Activated naive CD4-positive, alpha-beta T cell treated with anti-CD3 and anti-CD28 coated beads, Interleukin-2, amount 50 U/mL, for 24 hours (primary cell): ENCODE results near the gene FMC1.
"Not testable (repeated sequence)": the region's sequence is repeated elsewhere in the genome, so short reads cannot be mapped to it uniquely, and the experiment has no call there.

ENCODE experiments used
- H3K27ac Mint-ChIP-seq: one replicate; pipeline ENCODE4 v1.8.0; 2021; ENCODE audit warnings: mild to moderate bottlenecking, mixed read lengths
- H3K27me3 Mint-ChIP-seq: one replicate; pipeline ENCODE4 v1.8.0; 2021; ENCODE audit warnings: mixed read lengths
- H3K36me3 Mint-ChIP-seq: one replicate; pipeline ENCODE4 v1.8.0; 2021; ENCODE audit warnings: mixed read lengths
- H3K4me1 Mint-ChIP-seq: one replicate; pipeline ENCODE4 v1.8.0; 2021; ENCODE audit warnings: mixed read lengths
- H3K4me3 Mint-ChIP-seq: one replicate; pipeline ENCODE4 v1.8.0; 2021; ENCODE audit warnings: mild to moderate bottlenecking, mixed read lengths
- H3K9me3 Mint-ChIP-seq: one replicate; pipeline ENCODE4 v1.8.0; 2021; ENCODE audit warnings: mixed read lengths

The FMC1 gene, protein sequence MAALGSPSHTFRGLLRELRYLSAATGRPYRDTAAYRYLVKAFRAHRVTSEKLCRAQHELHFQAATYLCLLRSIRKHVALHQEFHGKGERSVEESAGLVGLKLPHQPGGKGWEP

DNA sequence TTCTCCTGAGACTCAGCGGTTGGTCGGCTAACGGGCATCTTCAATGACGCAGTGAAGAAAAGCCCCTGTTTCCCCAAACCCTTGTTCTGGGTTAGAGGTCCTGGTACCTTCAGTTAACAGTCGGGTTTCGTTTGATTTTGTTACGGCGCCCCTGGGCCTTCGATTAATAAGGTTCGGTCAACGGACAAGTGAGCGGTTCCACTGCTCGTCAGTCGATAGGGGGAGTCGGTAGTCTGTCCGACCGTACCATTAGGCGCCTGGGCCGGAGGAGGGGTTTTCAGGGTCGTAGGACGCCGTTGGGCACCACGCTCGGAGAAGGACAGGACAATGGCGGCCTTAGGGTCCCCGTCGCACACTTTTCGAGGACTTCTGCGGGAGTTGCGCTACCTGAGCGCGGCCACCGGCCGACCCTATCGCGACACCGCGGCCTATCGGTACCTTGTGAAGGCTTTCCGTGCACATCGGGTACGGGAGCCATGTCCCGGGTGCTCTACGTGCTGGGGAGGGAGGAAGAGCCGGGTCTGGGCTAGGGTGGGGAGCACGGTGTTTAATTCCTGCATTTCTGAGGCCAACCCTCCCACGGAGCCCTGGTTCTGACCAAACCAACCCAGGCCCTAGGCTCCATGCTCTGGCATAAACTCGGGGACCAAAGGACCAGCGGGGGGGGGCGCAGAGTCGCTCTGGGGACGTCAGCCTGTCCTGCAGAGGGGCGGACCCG lies at the start of gene FMC1:
Gene FMC1 (plus strand): TSS at position 280 of the 718 bp plus-strand sequence. CDS start 48 bp downstream, at position 328.
- Mint-ChIP-seq H3K4me3 (peak within 1 kb of the TSS; percentile 98), H3K27me3 (peaks cover 1% of the 10 kb centered on the region), H3K27ac (peak within 1 kb of the TSS; percentile 100), H3K4me1 (peaks cover 40% of the 10 kb centered on the region), H3K36me3 (peaks cover 6% of the 10 kb centered on the region), H3K9me3 (peaks cover 5% of the 10 kb centered on the region)

DNA sequence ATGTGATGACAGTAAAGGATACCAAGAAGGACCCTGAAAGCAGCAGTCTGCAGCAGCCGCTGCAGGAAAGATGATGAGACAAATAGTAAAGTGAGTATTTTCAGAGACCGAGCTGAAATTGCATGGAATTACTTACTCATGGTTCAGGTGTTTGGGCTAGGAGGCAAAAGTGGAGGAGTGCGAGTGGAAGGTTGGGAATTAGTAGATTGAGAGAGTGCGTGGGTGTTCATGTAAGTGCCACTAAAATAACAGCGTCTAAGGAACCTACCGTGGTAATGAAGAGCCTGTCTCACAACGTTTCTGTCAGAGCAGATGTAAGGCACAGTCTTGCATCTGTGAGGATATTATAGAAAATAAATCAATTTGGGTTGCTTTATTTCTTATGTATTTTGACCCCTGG lies 48.3 kb upstream of the FMC1 start:
- Mint-ChIP-seq H3K27ac (no peak overlapping the region), H3K4me1 (no peaks in the 10 kb centered on the region), H3K9me3 (no peaks in the 10 kb centered on the region), H3K4me3 (no peak overlapping the region), H3K27me3 (no peaks in the 10 kb centered on the region), H3K36me3 (peaks cover 15% of the 10 kb centered on the region)

DNA sequence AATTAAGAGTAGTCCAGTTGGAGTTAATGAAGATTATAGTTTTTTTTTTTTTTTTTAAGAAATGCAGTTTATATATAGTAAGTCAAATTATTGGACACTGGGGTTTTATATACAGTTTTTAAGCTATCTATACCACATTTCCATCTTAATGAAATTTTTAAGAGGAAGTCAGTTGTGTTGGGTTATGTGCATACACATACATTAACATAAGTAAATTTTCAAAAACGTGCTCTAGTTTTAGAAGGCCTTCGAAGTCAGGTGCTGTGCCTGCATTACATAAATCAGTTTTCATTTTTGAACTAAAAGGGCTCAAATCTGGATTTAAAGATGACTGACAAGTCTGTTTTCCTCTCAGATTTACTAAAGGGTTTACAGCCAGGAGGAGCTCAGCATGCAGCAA lies 47.6 kb upstream of the FMC1 start:
- Mint-ChIP-seq H3K4me3 (no peak overlapping the region), H3K27ac (no peak overlapping the region), H3K9me3 (no peaks in the 10 kb centered on the region), H3K27me3 (no peaks in the 10 kb centered on the region), H3K36me3 (peaks cover 10% of the 10 kb centered on the region), H3K4me1 (no peaks in the 10 kb centered on the region)

DNA sequence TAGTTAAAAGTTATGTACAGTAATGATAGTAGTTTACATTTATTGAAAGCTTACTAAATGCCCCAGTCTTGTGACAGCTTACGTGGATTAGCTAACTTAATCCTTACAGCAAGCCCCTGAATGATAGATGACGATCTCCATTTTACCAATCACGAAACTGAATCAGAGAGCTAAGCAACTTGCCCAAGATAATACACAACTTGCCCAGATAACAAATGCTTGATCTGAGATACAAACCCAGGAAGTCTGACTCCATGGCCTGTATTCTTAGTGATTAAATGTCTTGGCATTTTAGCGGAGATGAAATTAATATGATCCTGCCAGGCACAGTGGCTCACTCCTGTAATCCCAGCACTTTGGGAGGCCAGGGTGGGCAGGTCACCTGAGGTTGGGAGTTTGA lies 46.9 kb upstream of the FMC1 start:
- Mint-ChIP-seq H3K36me3 (peaks cover 10% of the 10 kb centered on the region), H3K27me3 (no peaks in the 10 kb centered on the region), H3K27ac (no peak overlapping the region), H3K9me3 (no peaks in the 10 kb centered on the region), H3K4me3 (no peak overlapping the region), H3K4me1 (no peaks in the 10 kb centered on the region)

DNA sequence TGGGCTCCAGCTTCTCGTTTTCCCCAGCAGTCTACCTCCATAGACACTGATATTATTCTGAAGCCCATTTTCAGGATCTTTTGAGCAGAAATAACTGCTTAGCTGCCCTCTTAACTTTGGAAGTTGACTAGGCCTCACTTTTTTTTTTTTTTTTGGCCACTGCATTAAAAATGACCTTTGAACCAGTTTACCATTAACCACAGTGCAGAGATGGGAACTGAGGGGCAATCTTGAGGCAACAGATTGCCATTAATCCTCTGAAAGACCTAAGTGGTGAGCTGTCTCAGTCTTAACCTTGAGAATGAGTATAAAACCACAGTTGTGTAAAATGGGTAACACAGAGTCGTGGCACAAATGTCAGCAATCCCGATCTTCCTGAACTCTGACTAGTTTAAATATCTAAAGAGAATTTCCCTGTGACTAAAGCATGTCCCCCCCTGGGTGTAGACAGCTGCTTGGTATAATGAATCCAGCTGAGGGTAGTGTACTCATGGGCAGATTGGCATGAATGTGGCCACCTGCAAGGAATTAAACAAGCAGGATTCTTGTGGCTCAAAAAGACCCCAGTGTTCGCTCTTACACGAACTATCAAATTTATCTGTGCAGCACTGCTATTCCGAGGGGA lies 46.1 kb upstream of the FMC1 start:
- no peaks in the 10 kb centered on the region for H3K27me3 Mint-ChIP-seq
- H3K9me3 Mint-ChIP-seq, result no peaks in the 10 kb centered on the region
- H3K4me3 Mint-ChIP-seq, result no peak overlapping the region
- H3K36me3 Mint-ChIP-seq, result peaks cover 10% of the 10 kb centered on the region
- no peak overlapping the region for H3K27ac Mint-ChIP-seq
- H3K4me1 Mint-ChIP-seq, result no peaks in the 10 kb centered on the region

DNA sequence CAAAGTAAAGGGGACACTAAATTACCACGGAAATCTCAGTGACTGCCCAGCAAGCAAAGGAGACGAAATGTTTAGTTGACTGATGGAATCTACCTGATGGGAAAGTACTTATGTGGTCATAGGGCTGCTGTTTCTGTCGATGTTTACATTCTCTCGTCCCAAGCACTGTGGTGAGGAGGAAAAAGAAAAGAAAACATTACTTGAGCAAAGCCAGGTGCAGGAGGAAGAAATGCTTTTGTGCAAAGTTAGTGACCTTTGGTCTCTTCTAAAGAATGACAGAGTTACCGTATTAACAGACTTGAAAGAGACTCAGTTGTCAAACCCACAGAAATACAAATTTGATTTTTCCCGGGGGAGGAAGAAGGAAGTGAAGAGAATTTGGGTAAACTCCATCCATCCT lies 43.3 kb upstream of the FMC1 start:
- Mint-ChIP-seq H3K27ac (no peak overlapping the region), H3K4me1 (no peaks in the 10 kb centered on the region), H3K27me3 (no peaks in the 10 kb centered on the region), H3K9me3 (no peaks in the 10 kb centered on the region), H3K36me3 (peaks cover 10% of the 10 kb centered on the region), H3K4me3 (no peak overlapping the region)

DNA sequence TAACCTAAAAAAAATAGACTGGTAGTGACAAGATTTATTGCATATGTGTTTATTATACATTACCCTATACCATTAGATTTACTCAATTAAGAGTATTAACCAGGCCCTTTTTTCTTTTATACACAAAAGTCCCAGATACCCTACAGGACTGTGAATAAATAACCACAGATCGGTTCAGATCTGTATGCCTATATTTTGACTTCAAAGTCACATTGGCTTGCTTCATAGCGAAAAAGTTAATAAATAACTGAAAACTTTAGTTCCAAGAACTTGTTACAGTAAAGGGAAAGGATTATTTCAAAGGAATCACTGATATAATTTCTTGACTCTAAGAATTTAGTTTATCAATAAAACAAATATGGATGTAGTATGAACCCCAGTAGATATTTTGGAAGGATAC lies 41.8 kb upstream of the FMC1 start:
- no peaks in the 10 kb centered on the region for H3K9me3 Mint-ChIP-seq
- H3K36me3 Mint-ChIP-seq, result peaks cover 9% of the 10 kb centered on the region
- no peak overlapping the region for H3K4me3 Mint-ChIP-seq
- no peaks in the 10 kb centered on the region for H3K27me3 Mint-ChIP-seq
- H3K4me1 Mint-ChIP-seq, result no peaks in the 10 kb centered on the region
- H3K27ac Mint-ChIP-seq, result no peak overlapping the region

DNA sequence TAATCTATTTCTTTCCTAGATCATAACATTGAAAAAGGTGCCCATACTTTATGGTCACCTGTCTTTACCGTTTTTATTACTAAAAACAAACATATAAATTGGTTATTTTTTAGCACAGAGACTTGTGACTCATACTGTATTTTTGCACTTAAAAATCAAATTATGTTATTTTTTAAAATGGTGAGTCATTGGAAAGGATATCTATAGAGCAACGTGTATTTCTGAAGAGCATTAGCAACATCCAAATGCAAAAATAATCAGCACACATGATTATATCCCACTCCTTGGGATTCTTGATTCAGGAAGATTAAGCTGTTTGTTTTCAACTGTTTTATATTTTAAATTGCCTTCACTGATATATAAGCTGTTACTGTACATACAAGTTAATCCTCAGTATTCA lies 40.7 kb upstream of the FMC1 start:
- Mint-ChIP-seq H3K36me3 (peaks cover 6% of the 10 kb centered on the region), H3K27me3 (no peaks in the 10 kb centered on the region), H3K9me3 (no peaks in the 10 kb centered on the region), H3K27ac (no peak overlapping the region), H3K4me3 (no peak overlapping the region), H3K4me1 (no peaks in the 10 kb centered on the region)

DNA sequence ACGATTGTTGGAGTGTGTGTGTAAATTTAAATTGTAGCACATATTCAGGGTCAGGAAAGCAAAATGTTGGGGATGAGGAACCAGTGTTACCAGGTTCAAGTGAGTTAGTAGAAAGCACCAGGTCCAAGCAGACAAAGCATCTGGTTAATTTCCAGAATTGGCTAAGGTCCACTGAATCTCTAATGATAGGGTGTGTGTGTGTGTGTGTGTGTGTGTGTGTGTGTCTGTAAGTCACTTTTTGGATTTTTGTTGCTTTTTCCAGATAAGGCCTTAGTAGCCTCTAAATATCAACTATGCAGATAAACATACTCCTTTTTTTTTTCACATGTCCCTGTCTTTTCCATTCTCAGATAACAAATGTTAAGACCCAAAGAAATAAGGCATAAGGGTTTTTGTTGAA lies 36.6 kb upstream of the FMC1 start:
- H3K4me3 Mint-ChIP-seq, result no peak overlapping the region
- no peaks in the 10 kb centered on the region for H3K27me3 Mint-ChIP-seq
- H3K36me3 Mint-ChIP-seq, result peaks cover 8% of the 10 kb centered on the region
- H3K4me1 Mint-ChIP-seq, result no peaks in the 10 kb centered on the region
- H3K9me3 Mint-ChIP-seq, result no peaks in the 10 kb centered on the region
- no peak overlapping the region for H3K27ac Mint-ChIP-seq

DNA sequence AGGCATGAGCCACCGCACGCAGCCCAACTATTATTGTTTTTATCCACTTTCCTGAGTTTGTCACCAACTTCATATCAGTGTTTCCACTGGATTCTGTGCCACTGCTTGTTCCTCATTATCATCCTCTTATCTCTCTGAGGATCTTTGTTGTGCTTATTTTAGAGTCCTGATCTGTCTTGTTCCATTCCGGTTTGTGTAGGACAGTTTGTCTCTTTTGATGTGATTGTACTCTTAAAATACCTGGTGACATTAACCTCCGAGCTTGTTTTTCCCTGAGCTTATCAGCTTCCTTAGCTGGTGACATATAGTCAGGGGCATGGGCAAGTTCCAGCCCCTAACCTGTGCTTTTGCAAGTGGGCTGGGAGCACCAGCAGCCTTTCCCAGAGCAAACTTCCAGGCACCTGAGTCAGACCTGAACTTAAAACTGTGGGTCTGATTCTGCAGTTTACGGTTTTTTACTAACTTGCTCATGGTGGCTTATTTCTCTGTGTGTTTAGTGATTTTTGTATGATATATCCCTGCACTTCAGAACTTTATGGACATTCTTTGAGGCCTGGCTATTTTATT lies 23.1 kb upstream of the FMC1 start:
- Mint-ChIP-seq H3K27ac (no peak overlapping the region), H3K36me3 (no peaks in the 10 kb centered on the region), H3K4me3 (no peak overlapping the region), H3K9me3 (no peaks in the 10 kb centered on the region), H3K27me3 (no peaks in the 10 kb centered on the region), H3K4me1 (no peaks in the 10 kb centered on the region)

DNA sequence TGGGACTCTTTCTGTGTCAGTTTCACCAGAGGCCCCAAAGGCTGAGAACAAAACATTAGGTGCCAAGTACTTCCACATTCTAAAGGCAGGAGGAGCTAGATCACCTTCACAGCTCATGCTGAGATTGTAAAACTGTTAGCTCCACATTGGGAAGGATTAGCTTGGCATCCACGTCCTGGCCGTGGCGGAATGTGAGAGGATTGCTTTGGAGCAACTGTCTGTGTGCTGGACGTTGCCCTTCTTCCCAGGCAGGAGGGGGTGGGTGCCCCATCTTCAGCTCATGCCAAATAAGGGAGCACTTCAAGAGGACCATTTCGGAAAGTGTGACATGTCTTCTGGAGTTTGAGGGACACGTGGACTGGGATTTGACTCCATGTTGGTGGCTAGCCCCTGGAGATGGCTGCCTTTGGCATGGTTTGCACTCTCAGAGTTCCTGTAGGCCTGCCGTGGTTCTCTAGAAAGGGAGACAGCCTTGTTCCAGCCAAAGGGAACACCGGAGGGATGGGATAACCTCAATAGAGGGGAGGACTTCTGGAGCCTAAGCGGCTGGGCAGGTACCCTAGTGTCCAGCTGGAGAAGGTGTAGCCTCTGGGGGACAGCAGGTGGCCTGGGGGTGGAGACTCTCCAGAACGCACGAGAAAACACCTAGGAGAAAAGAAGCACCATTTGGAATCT lies 19.9 kb upstream of the FMC1 start:
- Mint-ChIP-seq H3K27me3 (no peaks in the 10 kb centered on the region), H3K4me3 (no peak overlapping the region), H3K4me1 (no peaks in the 10 kb centered on the region), H3K36me3 (no peaks in the 10 kb centered on the region), H3K27ac (no peak overlapping the region), H3K9me3 (no peaks in the 10 kb centered on the region)

DNA sequence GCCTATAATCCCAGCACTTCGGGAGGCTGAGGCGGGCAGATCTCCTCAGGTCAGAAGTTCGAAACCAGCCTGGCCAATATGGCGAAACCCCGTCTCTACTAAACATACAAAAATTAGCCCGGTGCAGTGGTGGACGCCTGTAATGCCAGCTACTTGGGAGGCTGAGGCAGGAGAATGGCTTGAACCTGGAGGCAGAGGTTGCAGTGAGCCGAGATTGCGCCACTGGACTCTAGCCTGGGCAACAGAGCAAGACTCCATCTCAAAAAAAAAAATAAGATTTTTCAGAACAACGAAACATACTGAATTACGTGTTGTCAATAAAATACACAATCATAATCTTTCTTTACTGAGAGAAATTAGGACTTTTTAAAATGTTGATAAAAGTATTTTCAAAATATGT lies 16.4 kb upstream of the FMC1 start:
- not testable (repeated sequence) for H3K4me3 Mint-ChIP-seq, H3K9me3 Mint-ChIP-seq, H3K27ac Mint-ChIP-seq, H3K27me3 Mint-ChIP-seq, H3K4me1 Mint-ChIP-seq, H3K36me3 Mint-ChIP-seq

DNA sequence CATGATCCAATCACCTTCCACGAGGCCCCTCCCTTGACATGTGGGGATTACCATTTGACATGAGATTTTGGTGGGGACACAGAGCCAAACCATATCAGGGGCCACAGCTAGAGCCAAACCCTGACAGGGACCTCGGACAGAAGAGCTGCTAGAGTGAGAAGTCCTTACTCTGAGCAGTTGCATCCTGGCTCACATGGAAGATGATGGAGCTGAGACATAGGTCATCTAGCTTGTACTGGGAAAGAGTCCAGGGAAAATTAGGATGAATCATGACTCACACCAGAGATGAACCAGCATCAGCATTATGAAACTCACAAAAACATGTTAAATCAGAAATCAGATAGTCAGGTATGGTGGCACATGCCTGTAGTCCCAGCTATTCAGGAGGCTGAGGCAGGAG lies 12.8 kb upstream of the FMC1 start:
- H3K9me3 Mint-ChIP-seq, result no peaks in the 10 kb centered on the region

DNA sequence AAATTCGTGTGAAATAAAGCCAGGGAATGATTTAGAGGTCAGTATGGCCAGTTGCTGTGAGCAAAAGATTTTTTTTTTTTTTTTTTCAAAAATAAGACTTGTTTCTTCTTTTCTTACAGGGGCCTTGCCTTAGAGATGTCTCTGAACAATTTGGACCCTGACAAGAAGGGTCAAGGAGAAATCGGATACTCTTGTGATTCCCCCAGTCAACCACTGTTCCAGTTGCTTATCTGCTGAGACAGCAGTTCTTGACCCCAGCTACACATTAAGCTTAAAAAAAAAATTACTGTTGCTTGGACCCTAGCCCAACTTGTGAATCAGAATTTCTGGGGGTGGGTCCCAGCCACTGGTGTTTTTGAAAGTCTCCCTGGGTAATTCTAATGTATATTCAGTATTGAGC lies 12.0 kb upstream of the FMC1 start:
- Mint-ChIP-seq H3K4me3 (no peak overlapping the region), H3K36me3 (no peaks in the 10 kb centered on the region), H3K27ac (no peak overlapping the region), H3K9me3 (no peaks in the 10 kb centered on the region), H3K4me1 (peaks cover 14% of the 10 kb centered on the region), H3K27me3 (no peaks in the 10 kb centered on the region)

More for the DNA sequence above, 12.8 kb upstream of the FMC1 start:
- H3K27me3 Mint-ChIP-seq, result no peaks in the 10 kb centered on the region
- peak overlapping the region; percentile 6 for H3K27ac Mint-ChIP-seq
- no peaks in the 10 kb centered on the region for H3K36me3 Mint-ChIP-seq
- no peak overlapping the region for H3K4me3 Mint-ChIP-seq
- H3K4me1 Mint-ChIP-seq, result peaks cover 14% of the 10 kb centered on the region

DNA sequence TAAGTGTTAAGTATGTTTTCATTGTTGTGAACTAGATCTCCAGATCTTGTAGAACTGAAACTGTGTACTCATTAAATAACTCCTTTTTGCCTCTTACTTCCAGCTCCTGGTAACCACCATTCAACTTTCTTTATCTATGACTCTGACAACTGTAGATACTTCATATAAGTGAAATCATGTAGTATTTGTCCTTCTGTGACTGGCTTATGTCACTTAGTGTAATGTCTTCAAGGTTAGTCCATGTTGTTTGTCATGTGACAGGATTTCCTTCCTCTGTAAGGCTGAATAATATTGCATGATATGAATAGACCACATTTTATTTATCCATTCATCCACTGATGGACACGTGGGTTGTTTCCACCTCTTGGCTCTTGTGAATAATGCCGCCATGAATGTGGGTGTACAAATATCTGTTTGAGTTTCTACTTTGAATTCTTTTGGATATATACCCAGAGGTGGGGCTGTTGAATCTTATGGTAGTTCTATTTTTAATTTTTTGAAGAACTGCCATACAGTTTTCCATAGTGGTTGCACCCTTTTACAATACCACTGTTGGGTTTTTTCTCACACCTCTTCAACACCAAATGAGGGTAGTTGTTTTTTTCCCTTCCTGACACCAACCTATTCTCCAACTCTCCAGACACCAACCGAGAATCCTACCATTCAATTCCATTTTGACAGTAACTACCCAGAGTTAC lies 10.7 kb upstream of the FMC1 start:
- no peaks in the 10 kb centered on the region for H3K36me3 Mint-ChIP-seq

More for the DNA sequence above, 10.7 kb upstream of the FMC1 start:
- H3K27me3 Mint-ChIP-seq, result no peaks in the 10 kb centered on the region
- no peak overlapping the region for H3K4me3 Mint-ChIP-seq
- no peaks in the 10 kb centered on the region for H3K9me3 Mint-ChIP-seq
- H3K4me1 Mint-ChIP-seq, result peaks cover 14% of the 10 kb centered on the region
- no peak overlapping the region for H3K27ac Mint-ChIP-seq
